OCI-LY7 (cell line): Measurements from ENCODE around the gene SELPLG. TPM values are rescaled to one million over a fixed set of nuclear protein-coding genes. Genes with fewer than 3 reads are reported as not detected.
A peak's percentile ranks its signal among the peaks of the same experiment; 100 is the strongest.

Experiments
- BruUV-seq: library from RNA; stranded (reverse); fragments of 400-500 nt; replicated peaks from 2 replicates; lab custom pipeline; 2021; lab: Mats Ljungman, UMichigan
- CTCF ChIA-PET: fragments of 300-600 bp; sonication (Branson Sonifier 250); formaldehyde crosslinking; loops from one replicate; lab custom pipeline; 2022; ENCODE audit warnings: antibody characterized with exemption; ENCODE audit not compliant: unreplicated experiment; lab: Charles Lee
- POLR2A ChIA-PET: fragments of 300-600 bp; sonication (Branson Sonifier 250); formaldehyde crosslinking; loops from one replicate; lab custom pipeline; 2022; ENCODE audit warnings: antibody characterized with exemption; lab: Charles Lee
- DNase-seq: peaks from one replicate; pipeline ENCODE4 v3.0.0-alpha.2; 2015; ENCODE audit warnings: low spot score
- H2AFZ ChIP-seq: fragments of 200-600 bp; sonication (generic), shearing (Covaris generic); 2 replicates; pipeline ENCODE4 v1.6.1; 2014; ENCODE audit warnings: mild to moderate bottlenecking, antibody characterized with exemption, low read length, moderate library complexity
- H3K27ac ChIP-seq: fragments of 200-600 bp; sonication (generic); 2 replicates; pipeline ENCODE4 v1.5.1; 2014; ENCODE audit warnings: mixed run types, low read depth, mild to moderate bottlenecking, moderate library complexity, low read length, inconsistent platforms; ENCODE audit not compliant: poor library complexity, severe bottlenecking
- H3K36me3 ChIP-seq: fragments of 200-600 bp; sonication (generic); 2 replicates; pipeline ENCODE4 v1.6.1; 2014; ENCODE audit warnings: mild to moderate bottlenecking, antibody characterized with exemption, low read length, moderate library complexity, mixed read lengths; ENCODE audit not compliant: insufficient read depth
- H3K4me1 ChIP-seq: fragments of 200-600 bp; sonication (generic); 2 replicates; pipeline ENCODE4 v1.5.1; 2014; ENCODE audit warnings: mild to moderate bottlenecking, low read length; ENCODE audit not compliant: insufficient read depth, poor library complexity, severe bottlenecking
- H3K4me2 ChIP-seq: fragments of 200-600 bp; sonication (generic); 2 replicates; pipeline ENCODE4 v1.6.1; 2014; ENCODE audit warnings: mild to moderate bottlenecking, low read length
- H3K4me3 ChIP-seq: fragments of 200-600 bp; sonication (generic); 2 replicates; pipeline ENCODE4 v1.5.1; 2014; ENCODE audit warnings: mild to moderate bottlenecking, low read depth, low read length; ENCODE audit not compliant: poor library complexity, severe bottlenecking
- H3K79me2 ChIP-seq: fragments of 200-600 bp; sonication (generic); 2 replicates; pipeline ENCODE4 v1.6.1; 2016; ENCODE audit warnings: low read depth, mild to moderate bottlenecking, low read length, moderate library complexity, mixed read lengths; ENCODE audit not compliant: insufficient read depth
- H3K9me2 ChIP-seq: fragments of 200-600 bp; sonication (generic); 2 replicates; pipeline ENCODE4 v1.6.1; 2016; ENCODE audit warnings: mild to moderate bottlenecking, low read length, mixed read lengths; ENCODE audit not compliant: insufficient read depth
- H3K9me3 ChIP-seq: fragments of 200-600 bp; sonication (generic); 2 replicates; pipeline ENCODE4 v1.6.1; 2014; ENCODE audit warnings: mild to moderate bottlenecking, mixed run types, low read length, mixed read lengths
- H4K20me1 ChIP-seq: fragments of 200-600 bp; sonication (generic); 2 replicates; pipeline ENCODE4 v1.6.1; 2014; ENCODE audit warnings: mild to moderate bottlenecking, antibody characterized with exemption, low read length, moderate library complexity, mixed read lengths; ENCODE audit not compliant: insufficient read depth
- EZH2phosphoT487 ChIP-seq: fragments of 200-600 bp; sonication (generic); IDR thresholded peaks from 2 replicates; pipeline ENCODE4 v1.6.1; 2018; ENCODE audit warnings: low read depth, borderline replicate concordance, mild to moderate bottlenecking, mixed run types, antibody characterized with exemption, low read length, moderate library complexity, mixed read lengths
- intact Hi-C: fragments of 100-400 bp; cut with micrococcal nuclease; formaldehyde crosslinking; loops from one replicate; pipeline ENCODE4 v1.10.0; 2022; ENCODE audit not compliant: unreplicated experiment
- microRNA-seq: library from miRNA; unstranded; fragments of <30 nt; microRNA quantifications from one replicate; pipeline ENCODE4 v1.2.0, GENCODE V29; 2022; ENCODE audit warnings: borderline replicate concordance
- small RNA-seq: library from RNA; depleted of rRNA; stranded (forward); fragments of <200 nt; gene quantifications from one replicate; pipeline ENCODE3, GENCODE V24; 2014
- total RNA-seq, 2 experiments: library from RNA; depleted of rRNA in 1 of 2; stranded (reverse); fragments of >200 nt in 1 of 2; shearing (Covaris generic) in 1 of 2; gene quantifications; 2 replicates each; pipeline ENCODE4 v1.2.3, GENCODE V29; 2014 to 2022
- TF ChIP-seq, protein P1 (sequence below): fragments of 200-600 bp; sonication (generic); conservative IDR thresholded peaks from 2 replicates; pipeline ENCODE4 v1.5.1; 2014; ENCODE audit warnings: mild to moderate bottlenecking, antibody characterized with exemption, low read length, moderate library complexity, mixed read lengths

SELPLG gene
- total RNA-seq, 2 experiments from 2014 or later, result 20.0 to 21.0 TPM

DNA sequence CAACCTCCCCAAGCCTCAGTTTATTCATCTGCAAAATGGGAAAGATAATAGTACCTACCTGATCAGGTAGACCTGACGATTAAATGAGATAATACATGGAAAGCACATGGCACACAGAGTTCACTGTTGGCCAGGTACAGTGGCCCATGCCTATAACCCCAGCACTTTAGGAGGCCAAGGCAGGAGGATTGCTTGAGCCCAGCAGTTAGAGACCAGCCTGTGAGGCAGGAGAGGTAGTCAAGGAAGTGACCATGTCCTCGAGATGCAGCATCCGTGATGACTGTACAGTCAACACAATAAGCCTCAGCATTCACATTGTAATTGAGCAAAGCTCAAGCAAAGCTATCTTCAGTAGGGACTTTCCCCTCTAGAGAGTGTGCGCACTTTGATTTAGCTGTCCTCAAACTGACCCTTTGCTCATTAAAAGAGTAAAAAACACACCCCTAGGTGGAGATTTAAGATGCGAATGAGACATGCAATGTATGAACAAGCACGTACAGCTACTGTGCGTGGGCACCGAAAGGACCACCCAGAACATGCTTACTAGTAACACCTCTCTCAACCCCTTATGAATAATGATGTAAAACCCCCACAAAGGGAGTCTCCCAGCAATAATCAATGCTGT is 61.4 kb downstream of the SELPLG start:
- TF ChIP-seq, protein P1, sequence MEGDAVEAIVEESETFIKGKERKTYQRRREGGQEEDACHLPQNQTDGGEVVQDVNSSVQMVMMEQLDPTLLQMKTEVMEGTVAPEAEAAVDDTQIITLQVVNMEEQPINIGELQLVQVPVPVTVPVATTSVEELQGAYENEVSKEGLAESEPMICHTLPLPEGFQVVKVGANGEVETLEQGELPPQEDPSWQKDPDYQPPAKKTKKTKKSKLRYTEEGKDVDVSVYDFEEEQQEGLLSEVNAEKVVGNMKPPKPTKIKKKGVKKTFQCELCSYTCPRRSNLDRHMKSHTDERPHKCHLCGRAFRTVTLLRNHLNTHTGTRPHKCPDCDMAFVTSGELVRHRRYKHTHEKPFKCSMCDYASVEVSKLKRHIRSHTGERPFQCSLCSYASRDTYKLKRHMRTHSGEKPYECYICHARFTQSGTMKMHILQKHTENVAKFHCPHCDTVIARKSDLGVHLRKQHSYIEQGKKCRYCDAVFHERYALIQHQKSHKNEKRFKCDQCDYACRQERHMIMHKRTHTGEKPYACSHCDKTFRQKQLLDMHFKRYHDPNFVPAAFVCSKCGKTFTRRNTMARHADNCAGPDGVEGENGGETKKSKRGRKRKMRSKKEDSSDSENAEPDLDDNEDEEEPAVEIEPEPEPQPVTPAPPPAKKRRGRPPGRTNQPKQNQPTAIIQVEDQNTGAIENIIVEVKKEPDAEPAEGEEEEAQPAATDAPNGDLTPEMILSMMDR, result no peak
- no peak for TF ChIP-seq EZH2phosphoT487
- Histone ChIP-seq H3K9me3 (no peaks in the 10 kb centered on the region), H2AFZ (no peak overlapping the region; the same call in 1 of the 2 replicates), H4K20me1 (no peaks in the 10 kb centered on the region), H3K4me1 (peaks cover 70% of the 10 kb centered on the region), H3K9me2 (no peaks in the 10 kb centered on the region), H3K79me2 (no peaks in the 10 kb centered on the region), H3K27ac (no peak overlapping the region), H3K36me3 (peaks cover 24% of the 10 kb centered on the region), H3K4me2 (peak overlapping the region; percentile 63), H3K4me3 (no peak overlapping the region)
- ChIA-PET CTCF (interaction anchor here (1.4 kb wide), 1 partner anchor 45 kb away, joined by 3 read pairs; no protein-coding TSS in a partner anchor), POLR2A (interaction anchor here (0.5 to 15.0 kb wide), 6 partner anchors 40 to 505 kb away, joined by 3 to 309 read pairs (median 4); partner anchors contain the start of gene SELPLG)
- peak; percentile 16 for DNase-seq
- BruUV-seq, result no TSS peak
- intact Hi-C loops, result no loop called here

Small RNA genes within 50 kb of the gene (microRNA-seq; reads per million reads assigned to microRNA genes)
- 34.1 reads per million, percentile 39 among the genes with 10 or more reads in this experiment for gene MIR4496

Small RNA genes within 50 kb of the gene (small RNA-seq; reads per million reads assigned to genes)
- not detected for gene RNU7-169P

Other genes starting within 250 kb of the SELPLG start
- 8.4 and 13.1 TPM in 2 replicates for gene FICD, start 118.6 kb downstream of the SELPLG start, total RNA-seq (2014; rRNA removed; shearing (Covaris generic))
- gene FICD, start 118.6 kb downstream of the SELPLG start, total RNA-seq (2022), result 9.0 and 9.9 TPM in 2 replicates
- 211 and 238 TPM in 2 replicates for gene SART3, start 72.7 kb downstream of the SELPLG start, total RNA-seq (2014; rRNA removed; shearing (Covaris generic))
- gene SART3, start 72.7 kb downstream of the SELPLG start, total RNA-seq (2022), result 130 and 143 TPM in 2 replicates
- gene ISCU, start 71.3 kb downstream of the SELPLG start, total RNA-seq (2014; rRNA removed; shearing (Covaris generic)), result 137 and 146 TPM in 2 replicates
- gene ISCU, start 71.3 kb downstream of the SELPLG start, total RNA-seq (2022), result 123 and 130 TPM in 2 replicates
- gene TMEM119, start 35.8 kb downstream of the SELPLG start, total RNA-seq (2014; rRNA removed; shearing (Covaris generic)), result not detected in 2 replicates
- not detected in 2 replicates for gene TMEM119, start 35.8 kb downstream of the SELPLG start, total RNA-seq (2022)
- gene CORO1C, start 97.6 kb upstream of the SELPLG start, total RNA-seq (2014; rRNA removed; shearing (Covaris generic)), result 74.7 and 76.3 TPM in 2 replicates
- 127 and 148 TPM in 2 replicates for gene CORO1C, start 97.6 kb upstream of the SELPLG start, total RNA-seq (2022)
- gene SSH1, start 223.7 kb upstream of the SELPLG start, total RNA-seq (2014; rRNA removed; shearing (Covaris generic)), result 5.3 and 8.0 TPM in 2 replicates
- 16.6 and 17.2 TPM in 2 replicates for gene SSH1, start 223.7 kb upstream of the SELPLG start, total RNA-seq (2022)
- not detected in 2 replicates for gene DAO, start 246.2 kb upstream of the SELPLG start, total RNA-seq (2014; rRNA removed; shearing (Covaris generic))
- not detected in 2 replicates for gene DAO, start 246.2 kb upstream of the SELPLG start, total RNA-seq (2022)